Mucosa of stomach (tissue), 1 donor: Measurements from ENCODE around the gene DCAF15.

Source experiments
- H3K27me3 ChIP-seq: one replicate; pipeline ENCODE4 v1.7.0; 2013; ENCODE audit warnings: mild to moderate bottlenecking, low read length; ENCODE audit not compliant: control insufficient read depth, insufficient read depth
- H3K36me3 ChIP-seq: one replicate; pipeline ENCODE4 v1.7.0; 2013; ENCODE audit warnings: low read length; ENCODE audit not compliant: control insufficient read depth, insufficient read depth
- H3K4me1 ChIP-seq: one replicate; pipeline ENCODE4 v1.7.0; 2013; ENCODE audit warnings: mild to moderate bottlenecking, low read length; ENCODE audit not compliant: control insufficient read depth, insufficient read depth
- H3K4me3 ChIP-seq: one replicate; pipeline ENCODE4 v1.7.0; 2013; ENCODE audit warnings: low read length
- H3K9ac ChIP-seq: one replicate; pipeline ENCODE4 v1.7.0; 2013; ENCODE audit warnings: mild to moderate bottlenecking, low read length, moderate library complexity
- H3K9me3 ChIP-seq: one replicate; pipeline ENCODE4 v1.7.0; 2013; ENCODE audit warnings: mild to moderate bottlenecking, low read length, moderate library complexity; ENCODE audit not compliant: control insufficient read depth
- donor health status: Pancreatic carcinoma.

DCAF15 gene

DNA sequence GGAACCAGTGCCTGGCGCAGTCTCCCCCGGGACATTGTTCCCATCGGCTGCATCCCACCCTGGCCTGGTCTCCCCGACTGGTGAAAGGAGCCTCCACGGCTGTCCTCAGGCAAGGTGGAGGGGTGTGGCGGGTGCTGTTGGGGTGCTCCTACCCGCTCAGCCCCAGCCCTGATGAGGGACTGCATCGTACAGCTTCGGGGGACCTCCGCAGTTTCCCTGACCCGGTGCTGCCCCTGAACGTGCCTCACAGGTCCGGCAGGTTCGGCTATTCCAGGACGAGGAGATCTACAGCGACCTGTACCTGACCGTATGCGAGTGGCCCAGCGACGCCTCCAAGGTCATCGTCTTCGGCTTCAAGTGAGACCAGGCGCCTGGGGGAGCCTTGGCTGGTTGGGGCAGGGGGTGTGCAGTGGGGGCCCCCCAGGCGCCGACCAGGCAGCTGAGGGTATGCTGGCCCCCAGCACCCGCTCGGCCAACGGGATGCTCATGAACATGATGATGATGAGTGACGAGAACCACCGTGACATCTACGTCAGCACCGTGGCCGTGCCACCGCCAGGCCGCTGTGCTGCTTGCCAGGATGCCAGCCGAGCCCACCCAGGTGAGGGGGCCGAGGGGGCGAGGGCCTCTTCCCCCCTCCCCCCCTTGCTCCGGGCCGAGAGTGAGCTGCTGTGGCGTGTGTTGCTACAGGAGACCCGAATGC, 3.5 kb downstream of the DCAF15 start:
- Histone ChIP-seq H3K9me3 (no peaks in the 10 kb centered on the region), H3K36me3 (peaks cover 21% of the 10 kb centered on the region), H3K4me1 (peaks cover 12% of the 10 kb centered on the region), H3K9ac (no peak overlapping the region), H3K4me3 (no peak overlapping the region), H3K27me3 (no peaks in the 10 kb centered on the region)

- Histone ChIP-seq H3K9ac (no peak overlapping the region), H3K36me3 (peaks cover 21% of the 10 kb centered on the region), H3K4me3 (no peak overlapping the region), H3K9me3 (no peaks in the 10 kb centered on the region), H3K4me1 (peaks cover 12% of the 10 kb centered on the region), H3K27me3 (no peaks in the 10 kb centered on the region)
These were observed 4.0 kb downstream of the DCAF15 start for GRCh38 chr19:13956365-13956744.

GRCh38 chr19:13957051-13957450, 4.7 kb downstream of the DCAF15 start:
- Histone ChIP-seq H3K27me3 (no peaks in the 10 kb centered on the region), H3K9ac (no peak overlapping the region), H3K36me3 (peaks cover 21% of the 10 kb centered on the region), H3K4me1 (peaks cover 12% of the 10 kb centered on the region), H3K9me3 (no peaks in the 10 kb centered on the region), H3K4me3 (no peak overlapping the region)

DNA sequence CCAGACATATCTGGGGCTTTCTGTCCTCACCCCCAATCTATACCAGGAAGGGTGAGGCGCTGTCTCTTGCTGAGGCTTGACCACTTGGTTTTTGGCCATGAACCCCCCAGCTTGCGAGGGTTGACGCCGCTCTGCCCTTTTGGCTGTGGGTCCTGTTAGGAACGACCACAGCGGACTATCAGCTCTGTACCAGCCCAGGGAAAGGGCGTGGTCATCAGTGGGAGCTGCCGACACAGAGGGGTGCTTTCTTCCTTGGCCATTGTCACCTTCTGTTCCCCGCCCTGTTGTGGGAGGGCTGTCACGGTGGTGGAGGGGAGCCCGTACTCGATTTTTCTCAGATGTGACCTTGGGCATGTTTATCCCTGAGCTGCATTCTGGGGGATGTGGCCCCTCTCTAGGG, 5.7 kb downstream of the DCAF15 start:
- H3K9ac ChIP-seq, result no peak overlapping the region
- H3K4me1 ChIP-seq, result peaks cover 11% of the 10 kb centered on the region
- no peak overlapping the region for H3K4me3 ChIP-seq
- peaks cover 21% of the 10 kb centered on the region for H3K36me3 ChIP-seq
- H3K27me3 ChIP-seq, result no peaks in the 10 kb centered on the region
- no peaks in the 10 kb centered on the region for H3K9me3 ChIP-seq

GRCh38 chr19:13959141-13959961, 7.0 kb downstream of the DCAF15 start:
- Histone ChIP-seq H3K4me1 (no peaks in the 10 kb centered on the region), H3K9ac (no peak overlapping the region), H3K36me3 (peaks cover 21% of the 10 kb centered on the region), H3K9me3 (no peaks in the 10 kb centered on the region), H3K4me3 (no peak overlapping the region), H3K27me3 (no peaks in the 10 kb centered on the region)

DNA sequence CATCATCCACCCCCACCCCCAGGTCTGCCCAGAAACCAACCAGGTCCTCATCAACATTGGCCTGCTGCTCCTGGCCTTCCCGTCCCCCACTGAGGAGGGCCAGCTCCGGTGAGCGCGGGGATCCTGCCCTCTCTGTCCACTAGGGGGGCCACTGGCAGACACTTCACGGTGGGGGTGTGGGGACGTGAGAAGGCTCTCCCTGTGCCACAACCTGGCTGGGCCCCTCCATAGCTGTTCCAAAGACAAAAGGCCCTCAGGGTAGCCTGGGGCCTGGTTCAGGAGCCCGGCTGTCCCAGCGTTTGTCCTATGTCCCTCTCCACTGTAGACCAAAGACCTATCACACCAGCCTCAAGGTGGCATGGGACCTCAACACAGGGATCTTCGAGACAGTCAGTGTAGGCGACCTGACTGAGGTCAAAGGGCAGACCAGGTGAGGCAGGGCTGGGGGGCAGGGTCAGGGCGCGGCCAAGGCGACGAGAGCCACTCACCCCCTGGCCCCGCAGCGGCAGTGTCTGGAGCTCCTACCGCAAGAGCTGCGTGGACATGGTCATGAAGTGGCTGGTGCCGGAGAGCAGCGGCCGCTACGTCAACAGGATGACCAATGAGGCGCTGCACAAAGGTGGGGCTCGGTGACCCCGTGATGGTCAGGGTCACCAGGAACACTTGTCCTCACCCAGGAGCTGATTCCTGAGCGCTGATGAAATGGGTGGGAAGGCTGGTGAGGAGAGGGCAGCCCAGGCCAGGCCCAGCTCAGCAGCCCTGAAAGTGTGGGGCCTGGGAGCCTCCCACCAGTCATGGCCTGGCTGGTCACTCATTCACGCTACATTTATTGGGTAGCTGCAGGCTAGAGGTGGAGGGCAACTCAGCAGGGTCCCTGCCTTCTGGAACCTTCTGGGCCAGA, 7.9 kb downstream of the DCAF15 start:
- Histone ChIP-seq H3K9ac (no peak overlapping the region), H3K4me3 (no peak overlapping the region), H3K4me1 (no peaks in the 10 kb centered on the region), H3K36me3 (peaks cover 19% of the 10 kb centered on the region), H3K9me3 (no peaks in the 10 kb centered on the region), H3K27me3 (no peaks in the 10 kb centered on the region)

DNA sequence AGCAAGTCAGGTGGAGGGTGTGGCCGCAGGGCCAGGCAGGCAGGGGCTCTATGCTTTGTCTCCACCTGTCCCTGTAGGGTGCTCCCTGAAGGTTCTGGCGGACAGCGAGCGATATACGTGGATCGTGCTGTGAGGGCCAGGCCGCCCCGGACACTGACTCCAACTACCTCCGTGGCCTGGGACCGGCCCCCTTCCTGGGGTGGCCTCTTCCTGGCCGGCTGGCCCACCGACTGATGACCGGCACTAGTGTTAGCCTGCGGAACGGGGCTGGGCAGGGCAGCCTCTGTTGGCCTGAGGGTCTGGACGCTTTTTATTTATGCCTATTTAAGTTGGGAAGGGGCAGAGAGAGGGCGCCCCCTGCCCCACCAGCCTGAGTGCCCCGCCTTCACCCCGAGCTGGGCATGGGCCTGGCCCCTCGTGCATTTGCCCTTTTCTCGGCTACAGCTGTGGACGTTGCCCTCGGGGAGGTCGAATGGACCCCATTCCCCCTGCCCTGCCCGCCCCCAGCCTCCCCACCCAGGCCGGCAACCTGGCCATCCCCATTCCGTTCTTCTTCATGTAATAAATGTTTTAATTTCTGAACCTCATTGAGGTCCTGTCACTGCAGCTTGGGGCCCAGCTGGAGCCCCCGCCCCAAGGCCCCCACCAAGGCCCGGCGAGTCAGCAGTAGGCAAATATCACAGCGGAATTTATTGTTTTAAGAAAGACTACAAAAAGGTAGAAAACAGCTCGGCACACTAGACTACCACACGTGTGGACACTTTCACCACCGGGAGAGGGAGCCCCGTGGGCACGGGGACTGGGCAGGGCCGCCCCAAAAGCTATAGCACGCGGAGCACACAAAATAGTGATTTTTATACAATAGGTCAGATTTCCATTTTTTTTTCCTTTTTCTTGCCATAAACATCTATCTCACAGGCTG, 8.8 kb downstream of the DCAF15 start:
- H3K4me1 ChIP-seq, result no peaks in the 10 kb centered on the region
- no peak overlapping the region for H3K9ac ChIP-seq
- H3K9me3 ChIP-seq, result no peaks in the 10 kb centered on the region
- H3K27me3 ChIP-seq, result no peaks in the 10 kb centered on the region
- H3K36me3 ChIP-seq, result peaks cover 15% of the 10 kb centered on the region
- H3K4me3 ChIP-seq, result no peak overlapping the region

- H3K4me1 ChIP-seq, result no peaks in the 10 kb centered on the region
- H3K27me3 ChIP-seq, result no peaks in the 10 kb centered on the region
- no peak overlapping the region for H3K4me3 ChIP-seq
- no peaks in the 10 kb centered on the region for H3K9me3 ChIP-seq
- H3K9ac ChIP-seq, result no peak overlapping the region
- H3K36me3 ChIP-seq, result peaks cover 7% of the 10 kb centered on the region
These were observed 9.8 kb downstream of the DCAF15 start for GRCh38 chr19:13961826-13962698.

DNA sequence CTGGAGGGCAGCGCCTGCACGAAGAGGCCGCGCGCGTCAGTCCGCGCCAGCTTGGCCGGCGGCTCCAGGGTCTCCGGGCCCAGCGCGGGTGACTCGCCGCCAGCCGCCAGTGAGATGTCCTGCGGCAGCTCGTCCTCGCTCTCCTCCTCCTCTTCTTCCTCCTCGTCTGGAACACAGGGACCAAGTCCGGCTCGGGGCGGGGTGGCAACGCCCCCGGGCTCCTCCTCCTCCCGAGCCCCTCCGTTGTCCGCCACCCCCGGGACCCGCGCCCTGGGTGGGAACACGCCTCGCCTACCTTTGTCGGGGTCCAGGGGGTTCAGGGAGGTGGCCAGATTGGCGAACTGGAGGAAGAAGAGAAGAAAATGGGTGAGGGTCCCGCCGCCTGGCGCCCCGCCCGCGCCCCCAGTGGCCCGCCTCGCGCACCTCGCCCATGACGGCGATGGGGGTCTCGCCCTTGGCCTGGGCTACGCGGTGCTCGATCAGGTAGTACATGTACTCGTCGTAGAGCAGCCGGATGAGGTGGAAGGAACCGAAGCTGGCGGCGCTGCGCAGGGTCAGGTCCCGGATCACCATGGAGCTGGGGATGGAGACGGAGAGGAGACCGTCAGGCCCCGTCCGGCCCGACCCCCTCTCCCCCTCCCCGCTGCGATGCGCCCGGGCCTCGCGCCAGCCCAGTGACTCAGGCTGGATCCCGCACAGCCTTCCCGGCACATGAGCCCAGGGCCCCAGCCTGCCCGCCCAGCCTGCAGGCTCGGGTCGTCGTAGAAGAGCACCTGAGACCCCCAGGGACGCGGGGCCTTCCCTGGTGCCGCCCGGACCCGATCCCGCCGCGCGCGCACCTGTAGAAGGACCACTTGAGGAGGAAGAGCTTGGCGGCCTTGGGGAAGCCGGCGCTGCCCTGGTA, 10.6 kb downstream of the DCAF15 start:
- Histone ChIP-seq H3K9ac (no peak overlapping the region), H3K27me3 (no peaks in the 10 kb centered on the region), H3K4me3 (no peak overlapping the region), H3K9me3 (no peaks in the 10 kb centered on the region), H3K4me1 (no peaks in the 10 kb centered on the region), H3K36me3 (peaks cover 6% of the 10 kb centered on the region)

- Histone ChIP-seq H3K4me1 (no peaks in the 10 kb centered on the region), H3K9ac (no peak overlapping the region), H3K27me3 (no peaks in the 10 kb centered on the region), H3K9me3 (no peaks in the 10 kb centered on the region), H3K4me3 (no peak overlapping the region), H3K36me3 (no peaks in the 10 kb centered on the region)
These were observed 11.3 kb downstream of the DCAF15 start for GRCh38 chr19:13963603-13964105.
